SK-N-MC (cell line): Measurements from ENCODE around the gene MINDY4.

Experiments
- DNase-seq: peaks from one replicate; pipeline ENCODE4 v3.0.0-alpha.2; 2011; ENCODE audit warnings: low read depth, low spot score
- H3K27ac ChIP-seq: fragments of 200-600 bp; sonication (generic); 2 replicates; pipeline ENCODE4 v1.5.1; 2016; ENCODE audit warnings: mixed run types
- H3K36me3 ChIP-seq: fragments of 200-600 bp; sonication (generic); 2 replicates; pipeline ENCODE4 v1.6.1; 2017; ENCODE audit warnings: antibody characterized with exemption, low read length, mixed read lengths; ENCODE audit not compliant: insufficient read depth
- H3K4me3 ChIP-seq: fragments of 200-600 bp; sonication (generic); 2 replicates; pipeline ENCODE4 v1.5.1; 2016
- H3K9ac ChIP-seq: fragments of 200-600 bp; sonication (generic); 2 replicates; pipeline ENCODE4 v1.8.0; 2017; ENCODE audit warnings: mixed run types, mixed read lengths; ENCODE audit not compliant: insufficient read length
- H3K9me3 ChIP-seq: fragments of 200-600 bp; sonication (generic); 2 replicates; pipeline ENCODE4 v1.6.1; 2017; ENCODE audit warnings: low read depth, mild to moderate bottlenecking, antibody characterized with exemption, low read length, moderate library complexity, mixed read lengths
- EZH2 ChIP-seq: fragments of 200-600 bp; sonication (generic); IDR thresholded peaks from one replicate; pipeline ENCODE4 v1.6.1; 2017; ENCODE audit warnings: antibody characterized with exemption
- FOXP2 ChIP-seq: optimal IDR thresholded peaks from 2 replicates; pipeline ENCODE3; 2011; ENCODE audit warnings: mild to moderate bottlenecking, moderate library complexity; ENCODE audit not compliant: insufficient read depth; ENCODE audit errors: extremely low read length, control extremely low read depth
- POLR2AphosphoS5 ChIP-seq: IDR thresholded peaks from 2 replicates; pipeline ENCODE4 v1.6.1; 2012; ENCODE audit warnings: mild to moderate bottlenecking, low read depth, low read length, borderline replicate concordance

Gene MINDY4

DNA sequence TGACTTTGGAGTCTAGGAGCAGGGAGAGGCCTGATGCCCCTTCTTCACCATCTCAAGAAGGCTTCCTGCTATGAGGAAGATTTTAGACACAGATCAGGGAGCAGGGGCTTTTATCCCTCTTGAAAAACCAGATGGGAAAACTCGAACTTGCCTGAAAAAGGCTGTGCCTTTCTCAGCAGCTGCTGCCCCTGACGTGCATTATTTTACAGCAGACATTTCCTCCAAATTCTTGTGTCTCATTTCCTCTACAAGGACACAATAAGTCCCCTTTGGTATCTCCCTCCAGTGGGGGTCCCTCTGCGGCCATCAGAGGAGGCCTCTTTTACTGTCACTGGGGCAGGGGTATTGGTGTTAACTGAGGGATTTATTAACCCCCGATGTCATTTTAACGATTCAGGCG, 102.4 kb downstream of the MINDY4 start:
- TF ChIP-seq EZH2 = no peak
- no peak for TF ChIP-seq POLR2AphosphoS5
- no peak for TF ChIP-seq FOXP2
- Histone ChIP-seq H3K27ac (no peak overlapping the region), H3K4me3 (no peak overlapping the region), H3K36me3 (no peaks in the 10 kb centered on the region; the same call in 1 of the 2 replicates), H3K9ac (no peak overlapping the region), H3K9me3 (no peaks in the 10 kb centered on the region)
- DNase-seq = no peak

DNA sequence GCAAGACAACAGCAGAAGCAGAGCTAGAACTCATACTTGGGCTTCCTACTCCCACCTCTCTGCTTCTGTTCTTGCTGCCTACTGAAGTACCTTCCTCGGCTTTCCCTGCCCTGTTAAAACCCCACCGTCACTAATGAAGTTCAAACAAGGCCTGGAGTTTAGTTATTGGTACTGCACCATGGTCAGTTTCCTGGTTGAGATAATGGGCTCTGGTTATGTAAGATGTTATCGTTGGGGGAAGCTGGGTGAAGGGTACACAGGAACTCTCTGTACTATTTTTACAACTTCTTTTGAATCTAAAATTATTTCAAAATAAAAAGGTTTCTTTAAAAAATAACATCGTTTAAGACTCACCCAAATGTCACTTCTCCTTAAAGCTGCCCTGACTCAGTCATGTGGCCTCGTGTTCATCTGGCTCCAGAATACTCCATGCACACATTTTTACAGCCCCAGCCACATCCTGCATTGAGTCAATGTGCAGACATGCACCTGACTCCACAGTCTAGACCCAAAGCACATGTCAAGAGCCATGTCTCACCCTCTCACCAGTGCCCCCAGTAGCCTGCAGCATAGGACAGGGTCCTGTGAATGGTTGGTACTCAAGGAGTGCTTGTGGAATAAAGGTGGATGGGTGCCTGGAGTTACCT, 103.6 kb downstream of the MINDY4 start:
- Histone ChIP-seq H3K4me3 (no peak overlapping the region), H3K9ac (no peak overlapping the region), H3K36me3 (no peaks in the 10 kb centered on the region; the same call in 1 of the 2 replicates), H3K9me3 (no peaks in the 10 kb centered on the region), H3K27ac (no peak overlapping the region)
- TF ChIP-seq POLR2AphosphoS5 (no peak), EZH2 (no peak), FOXP2 (no peak)
- DNase-seq = no peak

DNA sequence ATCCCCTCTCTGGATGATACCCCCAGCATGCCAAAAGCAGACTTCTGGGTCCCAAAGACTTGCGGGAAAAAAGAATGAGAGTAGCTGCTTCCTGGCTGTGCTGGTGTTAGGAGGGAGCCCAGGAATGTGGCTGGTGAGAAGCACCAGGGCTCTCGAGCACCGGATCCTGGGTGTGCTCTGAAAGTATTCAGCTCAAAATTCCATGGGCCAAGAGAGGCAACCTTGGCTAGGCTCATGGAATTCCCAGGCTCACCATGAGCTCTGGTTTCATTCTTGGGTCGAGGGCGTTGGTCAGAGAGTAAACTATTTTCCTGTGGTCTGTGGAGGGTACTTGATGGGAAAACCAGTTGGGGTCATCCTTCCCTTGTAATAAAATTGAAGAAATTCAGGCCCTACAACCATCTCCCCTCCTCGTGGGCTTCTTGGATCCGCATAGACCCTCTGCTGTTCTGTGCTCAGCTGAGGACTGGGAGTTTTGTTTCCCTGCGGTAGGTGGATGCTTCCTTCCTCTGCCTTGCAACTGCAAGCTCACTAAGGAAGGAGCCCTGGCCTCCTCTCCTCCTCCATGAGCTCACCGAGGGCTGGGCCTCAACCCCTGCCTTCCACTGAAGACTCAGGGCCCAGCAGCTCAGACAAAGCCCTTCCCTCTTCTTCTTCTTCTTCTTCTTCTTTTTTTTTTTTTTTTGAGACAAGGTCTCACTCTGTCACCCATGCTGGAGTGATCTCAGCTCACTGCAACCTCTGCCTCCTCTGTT, 106.0 kb downstream of the MINDY4 start:
- TF ChIP-seq POLR2AphosphoS5 = no peak
- TF ChIP-seq FOXP2 = no peak
- no peak for TF ChIP-seq EZH2
- Histone ChIP-seq H3K27ac (no peak overlapping the region), H3K4me3 (no peak overlapping the region), H3K9me3 (no peaks in the 10 kb centered on the region), H3K9ac (no peak overlapping the region), H3K36me3 (no peaks in the 10 kb centered on the region; the same call in 1 of the 2 replicates)
- DNase-seq = no peak

DNA sequence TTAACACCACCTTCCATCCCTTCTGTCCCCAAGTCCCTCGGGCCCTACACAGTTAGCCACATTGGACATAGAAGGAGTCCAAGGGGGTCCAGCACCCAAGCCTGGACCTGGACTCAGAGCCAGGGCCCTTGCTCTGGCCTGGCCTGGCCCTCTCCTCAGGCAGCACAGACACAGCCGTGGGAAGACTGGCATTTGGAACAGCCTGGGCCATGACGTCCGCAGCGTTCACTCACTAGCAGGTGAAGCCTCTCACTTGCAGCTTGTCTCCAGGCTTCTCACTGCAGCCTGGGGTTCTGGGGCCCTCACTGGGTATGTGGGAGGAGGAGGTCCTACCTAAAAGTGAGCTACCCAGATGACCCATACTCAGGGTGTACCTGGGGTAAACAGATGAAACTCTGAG, 106.8 kb downstream of the MINDY4 start:
- no peak for TF ChIP-seq FOXP2
- no peak for TF ChIP-seq EZH2
- TF ChIP-seq POLR2AphosphoS5 = no peak
- H3K9me3 ChIP-seq = no peaks in the 10 kb centered on the region
- no peak for DNase-seq
- no peak overlapping the region for H3K27ac ChIP-seq
- no peak overlapping the region for H3K9ac ChIP-seq
- H3K36me3 ChIP-seq = no peaks in the 10 kb centered on the region; the same call in 1 of the 2 replicates
- H3K4me3 ChIP-seq = no peak overlapping the region

DNA sequence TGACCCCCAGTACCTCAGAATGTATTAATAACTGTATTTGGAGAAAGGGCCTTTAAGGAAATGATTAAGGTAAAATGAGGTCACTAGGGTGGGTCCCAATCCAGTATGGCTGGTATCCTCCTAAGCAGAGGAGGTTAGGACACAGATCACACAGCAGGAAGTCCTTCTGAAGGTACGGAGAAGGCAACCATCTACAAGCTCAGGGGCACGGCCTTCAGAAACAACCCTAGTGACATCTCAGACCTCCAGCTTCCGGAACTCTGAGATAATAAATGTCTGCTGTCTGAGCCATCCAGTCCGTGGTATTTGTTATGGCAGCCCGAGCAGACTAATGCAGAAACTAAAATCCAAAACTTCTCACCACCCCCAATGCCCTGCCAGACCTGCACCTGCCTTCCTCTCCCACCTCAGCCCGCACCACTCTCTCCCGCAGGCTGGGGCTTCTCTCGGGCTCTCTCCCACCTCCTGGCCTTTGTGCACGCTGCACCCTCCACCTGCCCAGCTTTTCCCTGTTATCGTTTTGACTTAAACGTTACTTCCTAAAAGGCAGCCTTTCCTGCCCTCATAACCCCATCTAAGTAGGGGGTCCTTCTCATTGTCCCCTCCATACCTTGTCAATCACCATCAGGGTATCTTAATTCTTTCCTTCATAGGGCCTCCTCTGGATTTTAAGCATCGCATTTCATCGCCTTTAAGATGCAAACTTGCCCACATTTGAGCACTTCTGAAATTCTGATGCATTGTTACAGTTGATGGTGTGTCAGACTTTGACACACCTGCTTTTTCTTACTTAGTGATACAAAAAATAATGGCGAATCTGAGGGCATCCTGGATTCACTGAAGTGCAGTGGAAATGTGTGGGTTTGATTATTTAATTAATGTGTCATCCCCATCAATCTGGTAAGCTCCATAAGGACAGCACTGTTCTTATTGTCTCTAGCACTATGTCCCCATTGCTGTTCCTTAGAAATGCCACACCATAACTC, 108.2 kb downstream of the MINDY4 start:
- no peak for TF ChIP-seq FOXP2
- TF ChIP-seq EZH2 = no peak
- TF ChIP-seq POLR2AphosphoS5 = no peak
- Histone ChIP-seq H3K4me3 (no peak overlapping the region), H3K27ac (no peak overlapping the region), H3K9ac (no peak overlapping the region), H3K36me3 (no peaks in the 10 kb centered on the region), H3K9me3 (no peaks in the 10 kb centered on the region)
- no peak for DNase-seq

DNA sequence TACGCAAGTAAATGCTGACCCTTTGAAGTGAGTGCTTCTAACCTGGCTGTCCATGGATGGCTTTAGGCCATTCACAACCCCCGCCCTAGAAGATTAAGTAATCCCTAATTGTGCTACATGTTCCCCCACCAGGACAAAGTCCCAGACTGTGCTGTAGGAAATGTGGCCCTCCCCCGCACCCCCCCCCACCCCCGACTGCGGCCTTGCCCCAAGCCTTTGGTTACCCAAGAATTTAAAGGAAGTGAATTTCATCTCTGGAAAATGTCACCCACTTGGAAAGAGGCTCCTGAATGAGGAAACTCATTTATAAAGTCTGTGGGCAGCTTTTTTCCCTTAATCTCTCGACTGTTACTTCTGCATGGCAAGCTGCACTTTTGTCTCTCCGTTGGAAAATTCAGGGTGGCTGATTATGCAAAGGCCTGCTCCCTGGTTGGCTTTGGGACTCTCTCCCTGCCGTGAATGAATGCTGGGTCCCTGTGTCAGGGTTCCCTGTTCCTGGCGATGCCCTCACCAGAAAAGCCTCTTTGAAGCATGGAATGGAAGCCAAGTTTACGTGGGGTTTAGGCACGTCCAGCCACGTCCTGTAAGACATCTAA, 109.0 kb downstream of the MINDY4 start:
- H3K4me3 ChIP-seq = no peak overlapping the region
- TF ChIP-seq EZH2 = no peak
- no peak for TF ChIP-seq POLR2AphosphoS5
- no peak for TF ChIP-seq FOXP2
- H3K27ac ChIP-seq = no peak overlapping the region
- DNase-seq = no peak
- H3K36me3 ChIP-seq = no peaks in the 10 kb centered on the region
- no peak overlapping the region for H3K9ac ChIP-seq
- no peaks in the 10 kb centered on the region for H3K9me3 ChIP-seq

DNA sequence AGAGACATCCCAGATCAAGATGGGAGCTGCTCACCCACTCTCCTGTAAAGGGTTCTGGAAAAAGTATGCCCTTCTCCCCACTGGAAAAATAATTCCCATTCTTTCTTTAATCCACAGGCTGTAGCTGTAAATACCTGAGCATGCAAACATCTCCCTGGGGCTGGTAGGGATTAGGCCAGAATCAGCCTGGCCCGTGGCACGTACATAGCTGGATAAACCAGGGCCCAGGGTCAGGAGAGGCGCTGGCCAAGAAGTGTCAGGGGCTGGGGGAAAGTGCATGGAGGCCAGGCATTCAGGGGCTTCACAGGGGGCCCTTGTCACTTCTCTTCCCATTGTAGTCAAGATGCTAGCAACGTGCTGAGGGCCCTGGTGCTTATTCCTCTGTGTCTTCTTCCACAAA, 109.7 kb downstream of the MINDY4 start:
- no peaks in the 10 kb centered on the region for H3K36me3 ChIP-seq
- H3K27ac ChIP-seq = no peak overlapping the region
- no peak for DNase-seq
- TF ChIP-seq POLR2AphosphoS5 = no peak
- no peak for TF ChIP-seq EZH2
- no peak for TF ChIP-seq FOXP2
- H3K4me3 ChIP-seq = no peak overlapping the region
- H3K9ac ChIP-seq = no peak overlapping the region
- no peaks in the 10 kb centered on the region for H3K9me3 ChIP-seq
